ENCODE measurements around the gene SMIM31. TPM values are rescaled to one million over a fixed set of nuclear protein-coding genes. Genes with fewer than 3 reads are reported as not detected.

SMIM31 gene
- total and polyA plus RNA-seq, 9 of the 15 experiments (the other 6 are each of a cell fraction or from before 2014, with no cell fraction given): not detected

DNA sequence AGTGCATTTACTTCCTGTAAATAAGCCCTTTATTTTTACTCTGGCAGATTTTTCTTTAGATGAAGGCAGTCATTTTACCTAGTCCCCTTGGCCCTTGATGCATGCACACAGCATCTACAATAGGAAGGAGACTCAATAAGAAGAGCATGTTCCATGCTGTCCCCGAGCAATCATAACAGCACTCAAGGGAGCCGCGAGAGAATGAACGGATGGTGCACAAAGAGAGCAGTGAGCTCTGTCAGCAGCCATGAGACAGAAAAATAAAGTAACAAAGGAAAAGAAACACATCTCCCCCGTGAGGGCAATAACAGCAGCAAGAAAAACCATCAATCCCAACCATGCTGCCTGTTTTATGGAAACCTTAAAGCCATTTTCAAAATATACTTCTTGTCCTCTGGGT lies 11.9 kb downstream of the SMIM31 start:
- H3K27me3 ChIP-seq (ENCODE audit: control insufficient read depth in 2 of 2, insufficient read depth in 2 of 2, low read length in 2 of 2): no peaks in the 10 kb centered on the region
- H3K9ac ChIP-seq (ENCODE audit: insufficient read depth in 1 of 2, low read depth in 2 of 2, low read length in 2 of 2): no peak overlapping the region
- no peak overlapping the region for H3K27ac ChIP-seq (ENCODE audit: extremely low read depth, low read depth, low read length)
- H3K36me3 ChIP-seq (ENCODE audit: control insufficient read depth, insufficient read depth, low read length): no peaks in the 10 kb centered on the region
- ATAC-seq (no peak), FAIRE-seq (no peak), DNase-seq (ENCODE audit: extremely low read depth in 1 of 4, low spot score in 3 of 4) (no peak)
- no peaks in the 10 kb centered on the region for H4K20me1 ChIP-seq (replicated peaks; ENCODE audit: control insufficient read depth, insufficient read depth, low read length)
- no peak overlapping the region for H3K4me2 ChIP-seq (ENCODE audit: insufficient read depth, low read length)
- no peaks in the 10 kb centered on the region for H3K9me1 ChIP-seq (ENCODE audit: control insufficient read depth, insufficient read depth, low read length)
- ChIA-PET POLR2A (no interaction called here), CTCF (ENCODE audit: low intra/inter-chr PET ratio) (interaction anchor here (0.6 kb wide), 1 partner anchor 23 kb away, joined by 3 read pairs; no protein-coding TSS in a partner anchor)
- H2AFZ ChIP-seq (ENCODE audit: low read depth, low read length): no peak overlapping the region
- 0% methylated on average over 5 of the region's 5 CpGs for WGBS (ENCODE audit: insufficient coverage, low coverage, missing lambda C conversion rate)
- in situ Hi-C loops (cut with MboI): no loop called here
- BruUV-seq (replicated peaks): no TSS peak
- intact Hi-C loops (cut with micrococcal nuclease): no loop called here
- H3K4me1 ChIP-seq (replicated peaks in 1 of 2; ENCODE audit: control insufficient read depth in 2 of 2, insufficient read depth in 2 of 2, low read length in 2 of 2): no peaks in the 10 kb centered on the region
- H3K79me2 ChIP-seq (ENCODE audit: control insufficient read depth, insufficient read depth, low read length): no peaks in the 10 kb centered on the region
- TF ChIP-seq POLR3A (IDR thresholded peaks at IDR 0.05; ENCODE audit: borderline replicate concordance, extremely low read depth, insufficient read depth, insufficient read length): no peak
- no peak for TF ChIP-seq THRAP3 (IDR thresholded peaks at IDR 0.05; ENCODE audit: borderline replicate concordance)
- TF ChIP-seq ZNF76 (CRISPR knock-in tag; IDR thresholded peaks at IDR 0.05; ENCODE audit: borderline replicate concordance): no peak
- TF ChIP-seq KAT7 (CRISPR knock-in tag; IDR thresholded peaks at IDR 0.05; ENCODE audit: borderline replicate concordance): no peak
- TF ChIP-seq, protein P1, sequence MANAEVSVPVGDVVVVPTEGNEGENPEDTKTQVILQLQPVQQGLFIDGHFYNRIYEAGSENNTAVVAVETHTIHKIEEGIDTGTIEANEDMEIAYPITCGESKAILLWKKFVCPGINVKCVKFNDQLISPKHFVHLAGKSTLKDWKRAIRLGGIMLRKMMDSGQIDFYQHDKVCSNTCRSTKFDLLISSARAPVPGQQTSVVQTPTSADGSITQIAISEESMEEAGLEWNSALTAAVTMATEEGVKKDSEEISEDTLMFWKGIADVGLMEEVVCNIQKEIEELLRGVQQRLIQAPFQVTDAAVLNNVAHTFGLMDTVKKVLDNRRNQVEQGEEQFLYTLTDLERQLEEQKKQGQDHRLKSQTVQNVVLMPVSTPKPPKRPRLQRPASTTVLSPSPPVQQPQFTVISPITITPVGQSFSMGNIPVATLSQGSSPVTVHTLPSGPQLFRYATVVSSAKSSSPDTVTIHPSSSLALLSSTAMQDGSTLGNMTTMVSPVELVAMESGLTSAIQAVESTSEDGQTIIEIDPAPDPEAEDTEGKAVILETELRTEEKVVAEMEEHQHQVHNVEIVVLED (CRISPR knock-in tag; IDR thresholded peaks at IDR 0.05): no peak
- TF ChIP-seq, protein P2, sequence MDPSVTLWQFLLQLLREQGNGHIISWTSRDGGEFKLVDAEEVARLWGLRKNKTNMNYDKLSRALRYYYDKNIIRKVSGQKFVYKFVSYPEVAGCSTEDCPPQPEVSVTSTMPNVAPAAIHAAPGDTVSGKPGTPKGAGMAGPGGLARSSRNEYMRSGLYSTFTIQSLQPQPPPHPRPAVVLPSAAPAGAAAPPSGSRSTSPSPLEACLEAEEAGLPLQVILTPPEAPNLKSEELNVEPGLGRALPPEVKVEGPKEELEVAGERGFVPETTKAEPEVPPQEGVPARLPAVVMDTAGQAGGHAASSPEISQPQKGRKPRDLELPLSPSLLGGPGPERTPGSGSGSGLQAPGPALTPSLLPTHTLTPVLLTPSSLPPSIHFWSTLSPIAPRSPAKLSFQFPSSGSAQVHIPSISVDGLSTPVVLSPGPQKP (CRISPR knock-in tag; IDR thresholded peaks at IDR 0.05): no peak
- TF ChIP-seq NR2C2 (CRISPR knock-in tag; IDR thresholded peaks at IDR 0.05): no peak
- TF ChIP-seq NR2C2 (tag; IDR thresholded peaks at IDR 0.05): no peak
- no peak for TF ChIP-seq SRSF9 (IDR thresholded peaks at IDR 0.05; ENCODE audit: borderline replicate concordance, low read depth, low read length)
- no peak for TF ChIP-seq ZNF217 (CRISPR knock-in tag; IDR thresholded peaks at IDR 0.05)
- no peak for TF ChIP-seq PCBP1 (IDR thresholded peaks at IDR 0.05; ENCODE audit: low read depth, low read length, poor library complexity, severe bottlenecking)
- TF ChIP-seq HDAC6 (IDR thresholded peaks at IDR 0.05; ENCODE audit: low read depth, low read length): no peak
- TF ChIP-seq, protein P3, sequence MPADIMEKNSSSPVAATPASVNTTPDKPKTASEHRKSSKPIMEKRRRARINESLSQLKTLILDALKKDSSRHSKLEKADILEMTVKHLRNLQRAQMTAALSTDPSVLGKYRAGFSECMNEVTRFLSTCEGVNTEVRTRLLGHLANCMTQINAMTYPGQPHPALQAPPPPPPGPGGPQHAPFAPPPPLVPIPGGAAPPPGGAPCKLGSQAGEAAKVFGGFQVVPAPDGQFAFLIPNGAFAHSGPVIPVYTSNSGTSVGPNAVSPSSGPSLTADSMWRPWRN (IDR thresholded peaks at IDR 0.05; ENCODE audit: low read depth): no peak
- TF ChIP-seq ZNF347 (CRISPR knock-in tag; IDR thresholded peaks at IDR 0.05; ENCODE audit: low read depth): no peak
- no peak for TF ChIP-seq ZNF830 (CRISPR knock-in tag; IDR thresholded peaks at IDR 0.05)
- no peak overlapping the region for H3K4me3 ChIP-seq
- H3K9me3 ChIP-seq (replicated peaks; ENCODE audit: control insufficient read depth, insufficient read depth, low read depth, low read length): no peaks in the 10 kb centered on the region
